A673 (cell line): ENCODE data around the gene RPL13A. TPM values are rescaled to one million over a fixed set of nuclear protein-coding genes. Genes with fewer than 3 reads are reported as not detected.
A peak's percentile ranks its signal among the peaks of the same experiment; 100 is the strongest.

ENCODE experiments used
- BruUV-seq: library from RNA; stranded (reverse); fragments of 400-500 nt; replicated peaks from 2 replicates; lab custom pipeline; 2021; lab: Mats Ljungman, UMichigan
- CTCF ChIA-PET: fragments of 300-600 bp; sonication (Branson Sonifier 250); formaldehyde crosslinking; loops from one replicate; lab custom pipeline; 2022; ENCODE audit warnings: antibody characterized with exemption; lab: Charles Lee
- POLR2A ChIA-PET: fragments of 300-600 bp; sonication (Branson Sonifier 250); formaldehyde crosslinking; loops from one replicate; lab custom pipeline; 2022; ENCODE audit warnings: antibody characterized with exemption; ENCODE audit not compliant: low non-redundant PET; lab: Charles Lee
- DNase-seq: peaks from one replicate; pipeline ENCODE4 v3.0.0-alpha.2; 2015; ENCODE audit warnings: low spot score
- H3K27ac ChIP-seq: fragments of 200-600 bp; sonication (generic); 2 replicates; pipeline ENCODE4 v1.5.1; 2016; ENCODE audit warnings: mixed run types, low read depth, mild to moderate bottlenecking, mixed read lengths, antibody characterized with exemption, low read length; ENCODE audit not compliant: poor library complexity, severe bottlenecking
- H3K27me3 ChIP-seq: fragments of 200-600 bp; sonication (generic); replicated peaks from 2 replicates; pipeline ENCODE4 v1.6.1; 2017; ENCODE audit warnings: mixed run types, low read depth, mild to moderate bottlenecking, mixed read lengths, antibody characterized with exemption, low read length; ENCODE audit not compliant: insufficient read depth, poor library complexity
- H3K36me3 ChIP-seq: fragments of 200-600 bp; sonication (generic); 2 replicates; pipeline ENCODE4 v1.6.1; 2016; ENCODE audit warnings: mixed run types, mild to moderate bottlenecking, mixed read lengths, antibody characterized with exemption, low read length; ENCODE audit not compliant: insufficient read depth, poor library complexity, severe bottlenecking
- H3K4me1 ChIP-seq: fragments of 200-600 bp; sonication (generic); 2 replicates; pipeline ENCODE4 v1.6.1; 2017; ENCODE audit warnings: mixed run types, mild to moderate bottlenecking, mixed read lengths, antibody characterized with exemption, low read length; ENCODE audit not compliant: insufficient read depth, poor library complexity, severe bottlenecking
- H3K4me3 ChIP-seq: fragments of 200-600 bp; sonication (generic); 2 replicates; pipeline ENCODE4 v1.5.1; 2016; ENCODE audit warnings: low read depth, mixed run types, mild to moderate bottlenecking, mixed read lengths, low read length; ENCODE audit not compliant: poor library complexity, severe bottlenecking
- H3K9me3 ChIP-seq: fragments of 200-600 bp; sonication (generic); 2 replicates; pipeline ENCODE4 v1.6.1; 2016; ENCODE audit warnings: mixed run types, low read depth, mild to moderate bottlenecking, mixed read lengths, antibody characterized with exemption, low read length; ENCODE audit not compliant: poor library complexity, severe bottlenecking
- CTCF ChIP-seq: fragments of 300-800, 200-600 bp; sonication (generic); conservative IDR thresholded peaks from 2 replicates; pipeline ENCODE4 v1.5.1; 2017; ENCODE audit warnings: low read depth, mild to moderate bottlenecking, antibody characterized with exemption, low read length, moderate library complexity, mixed read lengths
- EZH2 ChIP-seq: fragments of 200-600 bp; sonication (generic); IDR thresholded peaks from 2 replicates; pipeline ENCODE4 v1.6.1; 2017; ENCODE audit warnings: borderline replicate concordance, low read depth, mild to moderate bottlenecking, mixed read lengths, antibody characterized with exemption, low read length; ENCODE audit not compliant: poor library complexity, severe bottlenecking
- intact Hi-C: fragments of 100-400 bp; cut with micrococcal nuclease; formaldehyde crosslinking; loops from one replicate; pipeline ENCODE4 v1.10.0; 2022; ENCODE audit not compliant: unreplicated experiment
- total RNA-seq: library from RNA; stranded (reverse); gene quantifications from 2 replicates; pipeline ENCODE4 v1.2.3, GENCODE V29; 2021

RPL13A gene
- total RNA-seq, 1 experiment from 2014 or later = 2,390 TPM

DNA sequence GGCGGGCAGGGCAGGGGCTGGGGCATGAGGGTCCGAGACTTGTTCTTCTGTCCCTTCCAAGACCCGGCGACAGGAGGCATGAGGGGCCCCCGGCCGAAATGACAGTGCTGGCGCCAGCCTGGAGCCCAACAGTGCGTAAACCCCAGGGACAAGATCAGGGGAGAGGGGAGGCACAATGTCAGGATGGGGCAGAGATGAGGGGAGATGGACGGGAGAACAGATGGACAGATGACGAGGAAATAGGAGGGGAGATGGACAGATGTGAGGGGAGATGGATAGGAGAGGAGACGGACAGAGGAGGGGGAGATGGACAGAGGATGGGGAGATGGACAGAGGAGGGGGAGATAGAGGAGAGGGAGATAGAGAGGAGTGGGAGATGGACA lies 12.9 kb upstream of the RPL13A start:
- TF ChIP-seq EZH2 (no peak), CTCF (no peak)
- BruUV-seq = no TSS peak
- POLR2A ChIA-PET = no interaction called here
- peak overlapping the region; percentile 59 for H3K27ac ChIP-seq
- no peak for DNase-seq
- no peaks in the 10 kb centered on the region for H3K36me3 ChIP-seq
- peak overlapping the region; percentile 64 for H3K4me3 ChIP-seq
- peaks cover 10% of the 10 kb centered on the region for H3K4me1 ChIP-seq
- intact Hi-C loops = no loop called here
- CTCF ChIA-PET = interaction anchor here (0.6 kb wide), 1 partner anchor 75 kb away, joined by 3 read pairs; no protein-coding TSS in a partner anchor
- H3K27me3 ChIP-seq = no peaks in the 10 kb centered on the region
- H3K9me3 ChIP-seq = no peaks in the 10 kb centered on the region

GRCh38 chr19:49475191-49475917 lies 12.1 kb upstream of the RPL13A start:
- no peaks in the 10 kb centered on the region for H3K9me3 ChIP-seq
- H3K27ac ChIP-seq = no peak overlapping the region
- TF ChIP-seq EZH2 (no peak), CTCF (no peak)
- no peaks in the 10 kb centered on the region for H3K36me3 ChIP-seq
- intact Hi-C loops = no loop called here
- peaks cover 10% of the 10 kb centered on the region for H3K4me1 ChIP-seq
- BruUV-seq = no TSS peak
- no peaks in the 10 kb centered on the region for H3K27me3 ChIP-seq
- H3K4me3 ChIP-seq = no peak overlapping the region
- no peak for DNase-seq
- ChIA-PET CTCF (interaction anchor here (0.6 to 1.2 kb wide), 4 partner anchors 17 to 83 kb away, joined by 3 to 6 read pairs (median 4); partner anchors contain the start of gene ALDH16A1), POLR2A (interaction anchor here (0.5 kb wide), 1 partner anchor 52 kb away, joined by 8 read pairs; the partner anchor contains the start of gene RCN3)

DNA sequence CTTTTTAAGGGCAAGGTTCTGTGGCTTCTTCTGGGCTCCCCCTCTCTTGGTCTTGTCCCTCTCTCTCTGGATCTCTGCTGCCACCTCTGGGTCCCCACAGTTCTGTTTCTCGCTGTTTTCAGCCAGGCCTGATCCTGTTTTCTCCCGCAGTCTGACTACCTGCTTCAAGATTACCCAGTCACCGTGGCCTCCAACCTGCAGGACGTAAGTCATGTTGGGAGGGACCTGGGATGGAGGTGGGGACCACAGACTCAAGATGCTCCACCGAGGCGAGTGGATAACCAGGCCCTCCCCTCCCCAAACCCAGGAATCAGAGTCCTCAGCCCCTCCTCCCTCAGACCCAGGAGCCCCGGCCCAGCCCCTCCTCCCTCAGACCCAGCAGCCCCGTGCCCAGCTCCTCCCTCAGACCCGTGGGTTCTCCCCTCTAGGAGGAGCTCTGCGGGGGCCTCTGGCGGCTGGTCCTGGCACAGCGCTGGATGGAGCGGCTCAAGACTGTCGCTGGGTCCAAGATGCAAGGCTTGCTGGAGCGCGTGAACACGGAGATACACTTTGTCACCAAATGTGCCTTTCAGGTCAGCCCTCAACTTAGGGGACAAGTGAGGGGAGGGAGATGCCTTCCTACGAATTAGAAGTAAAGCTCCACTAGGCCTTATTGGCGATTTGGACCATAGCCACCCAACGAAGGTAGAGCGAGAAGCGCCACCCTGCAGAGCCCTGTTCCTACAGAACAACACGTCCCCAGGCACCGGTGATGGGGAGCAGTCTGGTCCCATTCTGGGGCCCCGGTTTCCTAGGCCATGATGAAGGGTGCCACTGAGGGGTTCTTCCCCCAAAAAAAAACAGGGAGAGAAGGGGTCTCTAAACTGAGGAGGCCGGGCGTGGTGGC lies 11.2 kb upstream of the RPL13A start:
- H3K4me3 ChIP-seq = no peak overlapping the region
- no TSS peak for BruUV-seq
- H3K27me3 ChIP-seq = no peaks in the 10 kb centered on the region
- intact Hi-C loops = no loop called here
- H3K4me1 ChIP-seq = peaks cover 10% of the 10 kb centered on the region
- no peak overlapping the region for H3K27ac ChIP-seq
- ChIA-PET POLR2A (interaction anchor here (0.5 kb wide), 2 partner anchors 18 to 66 kb away, joined by 7 to 8 read pairs; no protein-coding TSS in a partner anchor), CTCF (interaction anchor here (0.6 to 1.2 kb wide), 6 partner anchors 18 to 110 kb away, joined by 3 to 12 read pairs (median 4); partner anchors contain the start of gene ALDH16A1)
- TF ChIP-seq EZH2 (no peak), CTCF (peak; percentile 83)
- no peaks in the 10 kb centered on the region for H3K36me3 ChIP-seq
- peak; percentile 83 for DNase-seq
- no peaks in the 10 kb centered on the region for H3K9me3 ChIP-seq
